ENCODE results near the gene KDM2B.

Gene KDM2B

DNA sequence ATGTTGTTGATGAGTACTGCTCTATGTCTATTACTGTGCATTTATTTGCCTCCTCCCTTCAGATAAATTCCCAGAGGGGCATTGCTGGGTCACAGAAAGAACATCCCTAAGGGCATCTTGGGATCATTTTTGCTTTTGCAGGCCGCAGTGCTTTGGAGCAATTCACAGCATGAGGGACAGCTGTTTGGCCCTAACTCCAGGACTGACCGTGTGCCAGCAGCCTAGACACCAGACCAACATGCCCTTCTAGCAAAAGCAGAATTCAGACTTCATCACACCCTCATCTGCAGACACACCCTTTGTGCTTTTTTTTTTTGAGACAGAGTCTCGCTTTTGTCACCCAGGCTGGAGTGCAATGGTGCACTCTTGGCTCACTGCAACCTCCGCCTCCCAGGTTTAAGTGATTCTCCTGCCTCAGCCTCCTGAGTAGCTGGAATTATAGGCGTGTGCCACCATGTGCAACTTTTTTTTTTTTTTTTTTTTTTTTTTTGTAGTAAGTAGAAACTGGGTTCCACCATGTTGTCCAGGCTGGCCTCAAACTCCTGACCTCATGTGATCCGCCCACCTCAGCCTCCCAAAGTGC lies 149.9 kb downstream of the KDM2B start:
- DNase-seq (ENCODE audit: low read depth): no peak

DNA sequence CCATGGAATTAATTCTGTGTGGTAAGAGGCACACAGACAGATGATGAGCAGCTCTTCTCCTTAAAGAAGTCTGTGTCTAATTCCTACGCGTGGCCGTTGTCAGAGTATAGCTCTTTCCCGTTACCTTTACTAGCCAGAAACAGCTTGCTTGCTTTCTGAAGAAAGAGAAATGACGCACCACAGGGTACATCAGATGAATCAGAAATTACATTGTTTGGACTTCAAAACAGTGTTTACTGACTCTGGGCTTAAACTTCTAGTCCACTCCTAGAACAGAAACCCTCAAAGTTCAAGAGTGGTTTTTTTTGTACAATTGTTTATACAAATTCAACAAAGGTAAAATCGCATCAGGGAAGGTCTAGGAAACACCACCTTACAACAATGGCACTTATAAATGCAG lies 151.9 kb downstream of the KDM2B start:
- DNase-seq (ENCODE audit: low read depth): no peak

- no peak for DNase-seq (ENCODE audit: low read depth)
Measured at GRCh38 chr12:121427556-121428050, 153.2 kb downstream of the KDM2B start.

DNA sequence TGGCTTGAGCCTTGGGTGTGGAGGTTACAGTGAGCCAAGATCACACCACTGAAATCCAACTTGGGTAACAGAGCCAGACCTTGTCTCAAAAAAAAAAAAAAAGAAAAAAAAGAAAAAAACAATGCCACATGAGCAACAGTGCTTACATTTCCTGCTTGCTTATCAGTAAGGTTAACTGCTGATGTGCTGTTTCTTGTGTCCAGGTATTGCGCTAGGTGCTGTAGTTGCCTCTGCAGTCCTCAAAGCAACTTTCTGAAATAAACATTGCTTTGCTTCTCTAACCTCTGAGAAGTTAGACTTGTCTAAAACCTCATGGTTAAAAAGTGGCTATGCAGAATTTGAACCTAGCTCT lies 156.2 kb downstream of the KDM2B start:
- DNase-seq (ENCODE audit: low read depth): no peak

- DNase-seq (ENCODE audit: low read depth): no peak
Measured at GRCh38 chr12:121423682-121424623, 156.9 kb downstream of the KDM2B start.

DNA sequence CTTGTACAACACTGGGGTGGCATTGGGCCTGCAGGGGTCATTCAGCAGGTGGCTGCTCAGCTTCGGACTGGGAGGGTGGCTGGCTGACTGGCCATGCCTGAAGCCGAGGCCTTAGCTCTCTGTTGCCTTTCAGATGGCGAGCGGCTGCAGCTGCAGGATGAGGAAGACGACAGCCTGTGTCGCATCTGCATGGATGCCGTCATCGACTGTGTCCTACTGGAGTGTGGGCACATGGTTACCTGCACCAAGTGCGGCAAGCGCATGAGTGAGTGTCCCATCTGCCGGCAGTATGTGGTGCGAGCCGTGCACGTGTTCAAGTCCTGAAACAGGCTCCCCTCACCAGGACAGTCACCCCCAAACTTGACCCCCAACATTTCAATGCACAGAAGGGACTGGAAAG lies 157.6 kb downstream of the KDM2B start:
- DNase-seq (ENCODE audit: low read depth): no peak

DNA sequence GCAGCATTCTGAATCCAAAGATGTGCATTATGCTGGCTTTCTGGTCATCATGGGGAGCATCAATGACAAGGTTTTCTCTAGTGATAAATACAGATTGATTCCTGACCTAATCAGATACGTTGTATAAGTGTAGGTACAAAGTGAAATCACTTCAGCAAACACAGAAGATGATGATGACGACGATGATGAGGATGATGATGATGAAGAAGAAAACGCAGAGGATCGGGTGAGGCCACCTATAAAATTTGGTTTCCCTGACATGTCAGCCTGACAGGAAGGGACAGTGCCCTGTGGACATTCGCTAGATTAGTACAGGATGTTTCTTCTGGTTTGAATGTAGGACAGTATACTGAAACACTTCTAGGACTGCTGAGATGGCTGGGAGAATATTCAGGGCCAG lies 160.7 kb downstream of the KDM2B start:
- no peak for DNase-seq (ENCODE audit: low read depth)

DNA sequence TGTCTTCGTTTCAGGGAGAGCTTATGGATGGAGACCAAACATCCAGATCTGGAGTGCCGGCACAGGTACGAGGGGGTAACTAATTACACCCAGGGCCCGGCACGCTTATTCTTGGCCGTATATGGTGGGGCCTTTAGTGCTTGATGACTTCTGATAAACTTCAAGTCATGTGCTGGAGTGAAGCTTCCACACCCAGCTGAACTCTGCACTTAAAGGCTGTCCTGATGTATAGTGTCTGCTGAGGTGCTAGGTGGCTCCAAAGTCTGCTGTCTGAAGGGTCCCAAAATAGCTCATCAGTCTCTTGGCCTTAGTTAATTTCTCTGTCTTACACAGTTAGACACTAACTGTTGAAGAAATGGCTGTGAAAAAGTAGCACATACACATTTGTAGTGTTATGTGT lies 163.0 kb downstream of the KDM2B start:
- no peak for DNase-seq (ENCODE audit: low read depth)

DNA sequence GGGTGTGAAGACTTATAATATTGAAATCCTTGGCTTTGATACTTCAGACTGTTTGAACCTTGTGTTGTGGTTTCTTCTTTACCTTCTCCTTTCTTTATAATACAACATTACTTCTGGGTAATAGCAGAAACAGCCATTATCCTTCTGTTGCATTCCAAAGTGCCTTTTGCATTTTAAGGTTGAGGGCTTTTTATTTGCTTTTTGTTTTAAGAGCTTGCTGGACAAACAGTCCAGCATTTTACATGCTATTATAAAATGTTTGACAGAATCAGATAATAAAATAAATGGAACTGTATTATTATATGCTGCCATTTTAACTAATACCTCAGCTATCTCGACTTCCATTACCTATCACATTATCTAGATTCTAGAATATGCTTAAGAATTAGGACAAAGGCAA lies 166.9 kb downstream of the KDM2B start:
- DNase-seq (ENCODE audit: low read depth): no peak

- DNase-seq (ENCODE audit: low read depth): no peak
Measured at GRCh38 chr12:121405211-121405610, 175.6 kb downstream of the KDM2B start.

- DNase-seq (ENCODE audit: low read depth): no peak
Measured at GRCh38 chr12:121404734-121405133, 176.1 kb downstream of the KDM2B start.

- no peak for DNase-seq (ENCODE audit: low read depth)
Measured at GRCh38 chr12:121403721-121404120, 177.1 kb downstream of the KDM2B start.

GRCh38 chr12:121400332-121401139 lies 180.3 kb downstream of the KDM2B start:
- DNase-seq (ENCODE audit: low read depth): peak; percentile 20

DNA sequence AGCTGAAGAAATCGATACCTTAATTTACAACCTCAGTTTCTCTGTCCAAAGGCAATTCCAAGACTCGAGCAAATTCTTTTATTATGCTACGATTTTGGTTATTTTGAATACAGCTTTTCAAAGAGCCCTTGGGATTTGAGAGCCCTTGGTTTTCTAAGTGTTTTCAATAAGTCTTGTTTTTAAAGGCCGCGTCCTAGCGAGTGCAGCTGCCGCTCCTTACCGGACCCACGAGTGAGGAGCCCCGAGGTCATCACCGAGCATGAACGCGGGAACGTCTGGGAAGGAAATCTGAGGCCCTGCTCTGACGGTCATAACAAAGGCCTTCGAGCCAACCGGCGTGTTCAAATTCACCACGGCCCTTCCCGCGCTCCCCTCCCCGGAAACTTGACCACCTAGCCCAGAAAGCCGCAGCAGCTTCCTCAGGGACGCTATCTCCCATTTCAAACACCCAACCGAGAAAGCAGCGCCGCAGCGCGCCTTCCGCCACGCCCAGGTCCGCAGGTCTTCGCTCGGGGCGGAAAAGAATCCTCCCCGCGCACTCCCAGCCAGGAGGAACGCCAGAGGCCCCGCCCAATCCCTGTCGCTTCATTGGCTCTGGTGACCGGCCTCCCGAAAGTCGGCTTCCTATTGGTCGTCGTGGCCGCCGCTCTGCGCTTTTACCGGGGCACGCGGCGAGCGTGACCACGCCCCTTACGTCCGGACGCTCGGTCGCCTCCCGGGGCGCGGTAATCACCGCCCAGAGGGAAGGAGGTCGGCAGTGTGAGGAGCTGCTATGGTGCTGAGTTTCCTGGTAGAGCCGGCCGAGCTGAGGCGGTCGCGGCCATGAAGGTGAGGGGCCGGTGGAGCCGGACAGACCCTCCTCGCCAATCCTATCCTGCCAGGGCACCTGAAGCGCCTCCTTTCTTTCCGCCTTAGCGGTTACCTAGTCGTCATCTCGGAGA lies 181.2 kb downstream of the KDM2B start, which contains the start of gene RNF34:
RNF34 (plus strand) TSS at position 728 of the 941 bp plus-strand sequence; CDS start at position 823, 95 bp downstream.
- peak; percentile 97 for DNase-seq (ENCODE audit: low read depth)

DNA sequence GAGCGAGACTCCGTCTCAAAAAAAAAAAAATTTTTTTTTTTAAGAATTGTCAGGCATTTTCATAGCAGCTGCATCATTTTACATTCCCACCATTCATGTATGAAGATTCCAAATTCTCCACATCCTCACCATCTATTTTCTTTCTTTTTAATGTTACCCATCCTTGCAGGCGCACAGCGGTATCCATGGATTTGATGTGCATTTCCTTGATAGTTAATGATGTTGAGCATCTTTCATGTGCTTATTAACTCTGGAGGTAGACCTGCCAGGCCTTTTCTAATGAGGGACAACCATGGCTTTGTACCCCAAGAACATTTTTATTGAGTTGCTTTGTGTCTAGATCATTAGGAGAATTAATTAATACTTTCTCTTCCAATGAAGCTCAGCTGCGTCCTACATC lies 182.5 kb downstream of the KDM2B start:
- DNase-seq (ENCODE audit: low read depth): no peak

GRCh38 chr12:121397521-121397920 lies 183.3 kb downstream of the KDM2B start:
- no peak for DNase-seq (ENCODE audit: low read depth)

DNA sequence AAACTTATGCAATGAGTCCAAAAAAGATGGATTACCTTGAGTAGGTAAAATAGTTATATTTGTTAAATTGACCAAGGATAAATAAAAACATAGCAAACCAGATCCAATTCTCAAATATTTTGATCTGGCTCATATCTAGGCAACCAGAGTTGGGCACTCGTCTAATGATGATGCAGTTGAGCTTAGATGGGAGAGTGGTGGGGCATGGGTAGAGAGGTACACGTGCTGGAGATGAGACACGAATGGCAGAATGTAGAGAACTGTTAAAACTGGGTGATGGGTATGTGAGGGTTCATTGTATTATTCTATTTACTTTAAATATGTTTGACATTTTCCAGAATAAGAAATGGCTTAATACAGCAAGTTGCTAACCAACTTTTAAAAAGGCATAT lies 188.5 kb downstream of the KDM2B start:
- DNase-seq (ENCODE audit: low read depth): no peak

DNA sequence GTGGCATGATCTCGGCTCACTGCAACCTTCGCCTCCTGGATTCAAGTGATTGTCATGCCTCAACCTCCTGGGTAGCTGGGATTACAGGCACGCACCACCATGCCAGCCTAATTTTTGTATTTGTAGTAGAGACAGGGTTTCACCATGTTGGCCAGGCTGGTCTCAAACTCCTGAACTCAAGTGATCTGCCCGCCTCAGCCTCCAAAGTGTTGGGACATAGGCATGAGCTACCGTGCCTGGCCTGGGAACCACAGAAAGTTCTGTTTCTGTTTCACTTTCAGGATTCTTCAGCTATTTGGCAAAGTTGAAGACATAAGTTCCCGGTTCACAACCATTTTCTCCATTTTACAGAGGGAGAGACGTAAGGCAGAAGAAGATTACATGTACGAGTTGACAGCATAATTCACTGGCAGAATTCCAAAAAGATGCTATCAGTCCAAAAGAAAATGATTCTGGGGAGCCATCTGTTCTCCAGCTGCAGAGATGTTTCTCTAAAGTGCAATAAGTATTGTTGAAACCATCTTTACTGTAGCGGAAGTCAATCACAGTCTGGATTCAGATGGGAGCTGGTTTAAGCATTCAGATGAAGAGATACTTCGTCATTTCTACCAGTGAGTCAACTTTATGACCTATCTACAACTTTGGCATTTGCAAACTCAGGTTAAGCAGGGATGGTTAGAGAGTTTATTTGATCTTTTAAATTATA lies 189.1 kb downstream of the KDM2B start:
- no peak for DNase-seq (ENCODE audit: low read depth)

DNA sequence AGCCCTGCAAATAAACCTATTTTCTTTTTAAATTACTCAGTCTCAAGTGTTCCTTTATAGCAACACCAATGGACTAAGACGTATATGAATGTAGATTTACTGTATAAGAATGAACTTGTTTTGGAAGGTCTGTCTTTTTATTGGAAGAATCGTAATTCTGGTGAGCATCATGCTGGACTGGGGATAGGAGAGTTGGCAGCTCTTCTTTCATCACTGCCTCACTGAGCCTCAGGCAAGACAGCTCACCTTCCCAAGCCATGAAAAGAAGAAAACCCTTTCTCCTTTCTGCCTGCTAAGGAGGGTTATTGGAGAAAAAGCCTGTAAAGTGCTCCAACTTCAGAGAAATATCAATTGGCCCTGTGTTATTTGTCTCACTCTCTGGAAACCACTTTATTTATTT lies 190.0 kb downstream of the KDM2B start:
- DNase-seq (ENCODE audit: low read depth): no peak

DNA sequence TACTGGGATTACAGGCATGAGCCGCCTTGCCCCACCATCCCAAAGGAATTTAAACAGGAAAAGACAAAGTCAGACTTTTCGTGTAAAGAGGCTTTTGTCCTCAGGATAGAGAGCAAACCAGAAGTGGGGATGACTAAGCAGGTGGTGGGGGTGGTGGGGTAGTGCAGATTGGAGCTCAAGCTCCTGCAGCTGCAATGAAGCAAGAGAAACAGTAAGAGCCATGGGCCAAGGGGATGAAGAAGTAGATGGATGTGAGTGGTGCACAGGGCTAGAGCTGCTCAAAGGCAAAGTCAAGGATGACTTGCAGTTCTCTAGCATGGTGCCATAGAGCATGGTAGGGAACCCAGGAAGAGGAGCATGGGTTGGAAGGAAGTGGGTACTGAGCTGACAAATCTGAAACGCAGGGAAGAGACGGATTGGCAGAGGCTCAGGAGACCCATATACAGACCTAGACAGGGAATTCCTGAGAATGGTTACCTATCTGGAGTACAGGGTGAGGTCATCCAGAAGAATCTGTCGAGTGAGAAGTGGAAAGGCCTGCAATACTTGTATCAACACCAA lies 192.3 kb downstream of the KDM2B start:
- no peak for DNase-seq (ENCODE audit: low read depth)
